Activated CD4-positive, alpha-beta T cell treated with anti-CD3 and anti-CD28 coated beads for 4 hours (primary cell): ENCODE measurements around the gene NPM3.
"Not testable (repeated sequence)": the region's sequence is repeated elsewhere in the genome, so short reads cannot be mapped to it uniquely, and the experiment has no call there.

ENCODE experiments used
- DNase-seq, 2 donors: peaks; one replicate each; pipeline ENCODE4 v3.0.0-alpha.2; 2020

Gene NPM3

DNA sequence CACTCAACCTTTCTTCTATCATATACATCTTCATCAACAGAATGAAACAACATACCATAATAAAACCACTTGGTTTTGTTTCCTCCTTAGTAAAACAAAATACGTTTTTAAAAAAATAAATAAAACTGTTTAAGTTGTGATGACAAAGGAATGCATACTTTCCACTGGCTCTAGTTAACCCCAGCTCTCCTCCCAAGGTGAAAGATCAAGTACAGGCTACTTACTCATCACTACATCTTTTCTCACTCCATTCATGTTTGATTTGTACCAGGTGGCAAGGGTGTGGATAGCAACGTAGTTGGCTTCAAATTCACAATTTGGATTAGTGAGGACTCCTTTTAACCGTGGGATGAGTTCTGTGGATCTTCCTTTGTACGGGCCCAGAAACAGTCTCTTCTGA is 20.3 kb upstream of the NPM3 start:
- DNase-seq = no peak

DNA sequence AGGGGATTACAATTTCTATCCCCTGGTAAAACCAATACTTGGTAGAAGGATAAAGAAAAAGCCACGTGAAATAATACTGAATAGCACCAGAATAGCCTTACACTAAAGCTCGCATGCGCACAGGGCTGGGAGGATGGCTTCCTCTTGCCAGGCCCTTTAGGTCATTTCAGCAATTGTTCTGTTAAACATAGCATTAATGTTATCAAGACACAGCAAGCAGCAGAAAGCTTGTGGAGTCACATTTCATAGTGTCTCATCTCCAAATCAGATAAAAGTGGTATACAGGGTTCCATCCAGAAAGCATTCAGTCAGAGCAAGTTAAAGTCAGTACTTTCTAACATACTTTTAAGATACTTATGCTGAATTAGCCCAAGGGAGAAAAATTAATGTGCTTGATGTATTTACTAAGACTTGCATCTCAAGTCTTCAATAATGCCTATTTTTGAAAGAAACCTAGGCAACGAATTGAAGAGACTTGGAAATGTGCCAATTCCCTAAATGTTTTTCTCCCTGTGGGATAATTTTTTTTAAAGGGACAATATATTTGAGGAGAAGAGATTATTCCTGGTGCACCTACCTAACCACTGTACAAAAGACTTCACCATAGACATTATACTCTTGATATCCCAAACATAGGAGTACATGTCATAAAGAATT is 14.3 kb upstream of the NPM3 start:
- no peak for DNase-seq

DNA sequence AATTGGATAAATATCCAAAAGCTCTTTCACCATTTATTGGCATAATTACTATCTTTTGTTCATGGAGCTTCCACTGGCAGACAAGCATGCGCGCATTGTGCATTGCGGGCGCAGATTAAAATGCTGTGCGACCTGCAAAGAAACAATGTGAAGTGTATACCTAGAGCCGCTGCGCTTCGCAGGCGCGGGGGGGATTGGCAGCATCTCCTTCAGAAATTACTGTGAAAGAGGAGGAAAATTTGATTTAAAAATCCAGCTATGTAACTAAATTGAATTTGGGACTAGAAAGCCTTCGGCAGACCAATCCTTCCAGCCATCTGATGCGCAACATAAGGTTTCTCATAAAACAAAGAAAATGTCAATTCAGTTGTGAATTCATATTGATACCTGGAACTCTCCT is 10.3 kb upstream of the NPM3 start:
- DNase-seq = no peak

DNA sequence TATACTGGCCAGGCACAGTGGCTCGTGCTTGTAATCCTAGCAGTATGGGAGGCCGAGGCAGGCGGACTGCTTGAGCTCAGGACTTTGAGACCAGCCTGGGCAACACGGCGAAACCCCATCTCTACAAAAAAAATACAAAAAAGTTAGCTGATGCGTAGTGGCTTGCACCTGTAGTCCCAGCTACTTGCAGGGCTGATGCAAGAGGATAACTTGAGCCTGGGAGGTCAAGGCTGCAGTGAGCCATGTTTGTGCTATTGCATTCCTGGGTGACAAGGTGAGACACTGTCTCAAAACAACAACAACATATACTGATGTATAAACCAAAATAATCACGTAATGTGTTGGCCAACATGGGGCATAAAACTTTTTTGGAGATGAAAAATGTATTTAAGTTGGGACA is 6.4 kb upstream of the NPM3 start:
- no peak for DNase-seq

DNA sequence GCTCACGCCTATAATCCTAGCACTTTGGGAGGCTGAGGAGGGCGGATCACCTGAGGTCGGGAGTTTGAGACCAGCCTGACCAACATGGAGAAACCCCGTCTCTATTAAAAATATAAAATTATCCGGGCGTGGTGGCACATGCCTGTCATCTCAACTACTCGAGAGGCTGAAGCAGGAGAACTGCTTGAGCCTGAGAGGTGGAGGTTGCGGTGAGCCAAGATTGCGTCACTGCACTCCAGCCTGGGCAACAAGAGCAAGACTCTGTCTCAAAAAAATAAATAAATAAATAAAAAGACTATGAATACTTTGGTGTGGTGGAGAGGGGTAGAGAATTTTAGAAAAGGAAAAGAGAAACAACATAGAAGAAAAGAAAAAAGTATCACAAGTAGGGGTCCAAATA is 6.0 kb upstream of the NPM3 start:
- not testable (repeated sequence) for DNase-seq

DNA sequence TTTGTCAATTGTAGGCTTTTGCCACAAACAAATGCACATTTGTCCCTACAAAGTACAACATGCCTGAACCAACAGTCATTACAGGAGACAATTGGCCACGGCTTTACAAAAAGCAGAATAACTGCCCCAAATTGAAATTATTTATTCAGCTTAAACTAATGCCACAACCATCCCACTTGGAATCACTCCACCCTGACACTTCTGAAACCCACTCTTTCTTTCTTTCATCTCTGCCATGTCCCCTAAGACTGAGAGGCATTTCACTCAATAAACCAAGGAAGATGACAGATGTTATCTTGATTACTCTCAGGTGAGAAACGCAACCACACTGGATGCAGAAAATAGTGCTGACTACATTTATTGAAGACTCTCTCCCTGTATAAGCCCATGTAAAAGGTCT is 2.6 kb upstream of the NPM3 start:
- no peak for DNase-seq

DNA sequence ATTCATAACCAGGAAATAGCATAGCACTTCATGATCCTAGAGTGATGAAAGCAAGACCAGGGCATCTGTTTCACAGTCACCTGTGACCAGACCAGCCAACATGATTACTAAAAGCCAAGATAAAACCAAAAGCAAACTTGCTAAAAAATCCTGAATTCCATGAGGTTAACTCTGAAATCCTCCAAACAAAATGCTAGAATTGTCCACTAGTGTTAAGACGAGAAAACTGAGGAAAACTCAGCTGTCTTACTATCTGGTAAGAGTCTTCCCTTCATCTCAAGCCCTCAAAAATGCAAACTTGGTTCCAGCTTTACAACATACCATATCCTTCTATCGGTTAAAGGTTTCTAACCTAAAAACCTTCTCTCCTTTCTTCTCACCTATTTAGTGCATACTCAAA is 1.3 kb upstream of the NPM3 start:
- DNase-seq = no peak

DNA sequence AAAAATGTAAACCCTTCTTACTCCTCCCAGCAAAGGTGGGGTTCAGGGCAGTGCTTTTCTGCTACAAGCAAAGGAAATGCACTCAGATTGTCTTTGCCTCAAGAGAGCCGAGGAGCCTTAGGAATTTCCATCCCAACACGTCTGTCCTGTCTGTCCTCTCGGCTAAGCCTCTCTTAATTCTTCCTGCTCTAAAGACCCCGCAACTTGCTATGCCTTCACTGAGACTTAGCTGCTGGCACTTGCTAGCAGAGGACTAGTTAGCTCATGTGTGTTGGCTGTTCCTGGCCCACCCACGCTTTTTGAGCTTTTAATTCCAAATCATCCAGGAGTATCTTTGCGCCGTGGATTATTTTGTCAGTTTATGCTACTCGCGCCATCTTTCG is 481 bp upstream of the NPM3 start:
- no peak for DNase-seq

DNA sequence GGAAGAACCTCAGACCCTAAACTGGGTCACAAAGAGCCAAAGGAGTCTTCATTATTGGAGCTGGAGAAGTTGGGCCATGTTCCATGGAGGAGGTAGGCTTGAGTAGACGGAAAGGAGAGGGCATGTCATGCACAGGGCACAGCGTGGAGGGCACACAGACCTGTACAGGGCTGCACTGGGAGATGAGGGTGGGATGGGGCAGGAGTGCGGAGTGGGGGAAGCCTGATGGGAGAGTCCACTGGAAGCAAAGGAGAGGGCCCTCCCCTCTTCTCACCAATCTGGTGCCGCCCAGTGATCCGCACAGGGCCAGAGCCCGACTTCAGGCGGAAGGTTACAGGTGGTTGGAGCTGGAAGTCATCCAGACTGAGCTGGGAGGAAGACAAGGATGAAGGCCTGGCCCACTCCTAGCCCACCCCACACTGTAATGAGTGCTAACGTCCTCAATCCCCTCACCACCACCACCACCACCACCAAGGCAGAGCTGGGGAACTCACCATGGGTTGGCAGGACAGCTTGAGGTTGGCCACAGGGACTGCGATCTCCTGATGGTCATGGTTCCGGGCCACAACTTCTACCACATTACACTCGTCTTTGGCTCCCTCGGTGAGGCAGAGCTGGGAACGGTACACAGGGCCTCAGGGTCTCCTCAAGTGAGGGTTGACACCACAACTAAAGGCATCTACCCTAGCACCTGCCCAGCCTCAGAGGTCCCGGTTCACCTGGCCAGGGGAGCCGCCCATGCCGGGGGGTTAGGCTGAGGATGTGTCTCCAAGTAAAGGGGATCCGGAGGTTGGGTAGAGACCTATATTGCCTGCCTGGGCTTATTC is 1.0 kb downstream of the NPM3 start:
- DNase-seq = no peak

DNA sequence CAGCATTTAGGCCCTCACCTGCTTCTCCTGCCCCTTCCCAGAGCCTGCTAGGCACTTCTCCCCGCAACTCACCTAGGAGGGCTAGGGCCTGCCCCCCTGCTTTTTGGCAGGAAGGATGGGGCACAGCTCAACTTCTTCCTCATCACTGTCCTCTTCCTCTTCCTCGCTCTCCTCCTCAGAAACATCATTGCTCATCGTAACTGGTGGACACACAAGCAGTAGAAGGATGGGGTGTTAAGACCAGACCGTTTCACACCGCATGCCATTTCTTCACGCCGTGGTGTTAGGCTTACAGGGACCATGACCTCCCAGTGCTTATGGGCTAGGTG is 1.6 kb downstream of the NPM3 start:
- DNase-seq = no peak

DNA sequence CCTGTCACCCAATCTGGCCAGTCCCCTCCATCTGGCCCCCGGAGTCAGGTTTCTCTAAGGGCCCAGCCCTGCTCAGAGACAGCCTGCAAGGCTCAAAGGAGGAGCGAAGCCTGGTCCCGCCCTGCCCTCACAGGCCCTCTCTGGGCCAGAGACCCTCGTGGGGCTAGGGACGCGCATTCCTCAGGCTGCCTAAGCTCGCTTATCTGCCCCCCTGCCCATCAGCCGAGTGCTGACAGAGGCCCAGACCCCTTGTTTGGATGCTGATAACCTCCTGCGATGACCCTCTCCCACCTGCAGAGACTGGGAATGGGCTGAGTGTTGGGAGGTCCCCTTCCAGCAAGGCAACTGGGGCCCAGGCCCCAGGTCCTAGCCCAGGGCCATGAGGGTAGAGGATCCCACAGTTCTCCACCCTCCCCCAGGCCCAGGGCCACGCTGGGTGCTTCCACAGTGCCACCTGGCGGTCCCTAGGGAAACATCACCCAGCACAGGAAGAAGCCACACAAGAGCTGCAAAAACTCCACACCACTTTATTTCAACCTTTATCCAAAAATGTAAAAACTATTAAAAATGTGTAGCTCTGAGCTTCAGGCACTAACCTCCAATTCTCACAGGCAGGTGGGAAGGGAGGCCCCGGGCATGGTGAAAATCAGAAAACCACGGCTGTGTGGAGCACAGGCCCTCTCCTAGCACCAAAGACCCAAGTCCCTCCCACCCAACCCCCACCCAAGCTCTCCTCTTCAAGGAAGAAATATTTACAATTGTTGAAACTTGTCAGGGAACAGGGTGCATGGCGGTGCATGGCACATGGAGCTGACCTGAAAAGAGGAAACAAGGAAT is 2.2 kb downstream of the NPM3 start:
- DNase-seq = peak; percentile 65 to 70

DNA sequence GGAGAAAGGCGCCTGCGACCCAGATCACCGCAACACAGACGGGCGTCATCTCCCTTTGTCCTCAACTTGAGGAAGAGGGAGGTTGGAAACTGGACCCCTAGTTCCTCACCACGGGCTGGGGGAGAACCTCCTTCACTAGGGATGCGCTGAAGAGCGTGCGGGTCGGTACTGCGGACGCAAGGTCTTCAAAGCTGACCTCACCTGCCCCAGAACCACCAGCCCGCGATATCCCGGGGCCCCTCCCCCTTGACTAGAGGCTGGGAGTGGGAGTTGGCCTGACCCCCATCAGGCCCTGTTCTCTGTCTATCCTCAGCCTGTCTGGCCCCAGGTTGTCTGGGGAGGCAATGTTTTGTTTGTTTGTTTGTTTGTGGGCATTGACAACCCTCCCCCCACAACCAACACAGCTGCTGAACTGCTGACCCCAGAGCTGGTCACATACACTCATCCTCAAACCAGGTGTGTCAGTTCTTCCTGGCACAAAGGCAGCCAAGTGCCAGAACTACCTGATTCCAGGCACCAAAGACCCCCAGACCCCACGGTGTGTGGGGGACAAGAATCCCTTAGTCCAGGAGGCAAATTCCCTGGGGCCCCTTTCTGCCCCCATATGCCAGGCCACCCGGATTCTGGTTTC is 2.9 kb downstream of the NPM3 start:
- no peak for DNase-seq

DNA sequence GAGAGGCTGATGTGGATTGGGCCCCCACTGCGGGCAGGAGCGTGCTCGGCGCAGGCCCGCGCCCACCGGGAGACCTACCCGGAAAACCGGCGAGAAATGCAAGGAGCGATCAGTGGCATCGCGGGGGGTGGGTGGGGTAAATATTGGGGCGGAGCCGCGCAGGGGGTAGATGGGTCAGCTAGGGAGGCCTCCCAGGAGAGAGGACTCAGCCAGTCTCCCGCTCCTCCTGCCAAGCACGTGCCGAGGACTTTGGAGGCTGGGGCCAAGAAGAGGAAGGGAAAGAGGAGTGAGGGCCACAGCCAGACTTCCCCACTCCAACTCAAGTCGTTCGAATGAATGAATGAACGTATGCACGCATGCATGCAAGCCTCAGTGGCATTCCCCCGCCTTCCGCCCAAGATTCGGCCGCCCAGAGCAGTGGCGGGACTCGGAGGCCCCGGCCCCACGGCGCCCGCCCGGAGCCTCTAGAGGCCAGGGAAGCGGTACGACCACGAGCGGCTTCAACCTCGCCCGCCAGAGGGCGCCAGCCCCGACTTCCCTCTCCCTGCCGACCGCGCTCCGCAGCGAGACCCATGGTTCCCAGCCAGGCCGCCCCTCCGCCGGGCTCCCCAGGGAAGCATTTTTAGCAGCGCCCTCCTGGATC is 3.6 kb downstream of the NPM3 start:
- DNase-seq = peak; percentile 76 to 84

DNA sequence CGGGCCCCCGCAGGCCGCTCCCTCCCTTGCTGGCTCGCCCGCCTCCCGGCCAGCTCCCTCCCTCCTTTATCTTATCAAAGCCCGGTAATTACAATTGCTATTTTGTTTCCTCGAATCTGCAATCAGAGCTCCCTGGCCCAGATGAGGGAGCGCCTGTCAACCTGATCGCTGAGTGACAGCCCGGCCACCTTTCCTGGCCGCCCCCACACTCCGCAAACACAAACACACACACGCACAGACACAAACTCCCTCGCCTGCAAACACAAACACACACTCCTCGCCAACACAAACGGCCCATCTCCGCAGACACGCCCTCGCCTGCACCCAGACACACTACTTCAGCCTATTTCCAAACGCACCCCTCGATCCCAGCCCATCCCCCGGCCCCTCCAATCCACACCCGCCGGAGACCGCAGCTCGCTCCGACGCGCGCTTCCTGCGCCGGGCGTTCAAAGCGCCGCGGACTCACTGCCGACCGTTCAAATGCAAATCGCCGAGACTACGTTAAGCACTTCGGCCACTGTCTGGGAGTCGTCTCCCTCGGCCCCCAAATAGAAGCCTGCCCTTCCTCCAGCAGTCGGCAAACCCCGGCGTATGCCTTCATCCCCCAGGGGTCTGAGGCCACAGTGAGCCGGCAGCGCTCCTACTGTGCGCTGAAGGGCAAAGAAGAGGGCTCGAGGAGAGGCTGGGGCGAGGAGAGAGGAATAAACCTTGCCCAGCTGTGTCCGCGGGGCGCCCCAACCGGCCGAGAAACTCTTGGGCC is 4.3 kb downstream of the NPM3 start:
- DNase-seq = no peak

DNA sequence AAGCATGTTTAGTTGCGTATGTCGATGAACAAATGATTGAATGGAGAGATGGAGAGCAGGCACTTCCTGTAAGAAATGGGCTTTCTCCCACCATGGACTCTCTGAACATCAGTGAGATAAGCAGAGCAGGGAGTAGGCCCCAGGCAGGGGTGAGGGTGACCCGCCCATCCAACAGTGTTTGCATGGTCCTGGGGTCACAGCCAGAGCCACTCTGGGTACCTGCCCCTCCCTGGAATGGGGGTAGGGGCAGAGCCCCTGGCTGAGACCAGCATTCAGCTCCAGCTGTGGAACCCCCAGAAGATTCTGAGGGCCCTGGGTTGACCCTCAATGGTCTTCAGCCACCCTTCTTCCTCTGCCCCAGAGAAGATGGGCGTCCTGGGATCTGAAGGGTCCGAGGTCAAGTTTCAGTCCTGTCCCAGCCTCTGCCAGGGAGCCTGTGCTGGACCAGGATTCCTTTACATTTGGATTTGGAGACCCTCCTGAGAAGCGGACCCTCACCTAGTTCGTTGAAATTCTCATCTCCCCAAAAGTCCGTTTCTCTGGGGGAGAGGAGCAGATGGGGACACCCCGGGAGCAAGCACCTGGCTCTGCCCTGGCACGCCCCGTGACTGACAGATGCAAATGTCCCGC is 5.0 kb downstream of the NPM3 start:
- DNase-seq = no peak

DNA sequence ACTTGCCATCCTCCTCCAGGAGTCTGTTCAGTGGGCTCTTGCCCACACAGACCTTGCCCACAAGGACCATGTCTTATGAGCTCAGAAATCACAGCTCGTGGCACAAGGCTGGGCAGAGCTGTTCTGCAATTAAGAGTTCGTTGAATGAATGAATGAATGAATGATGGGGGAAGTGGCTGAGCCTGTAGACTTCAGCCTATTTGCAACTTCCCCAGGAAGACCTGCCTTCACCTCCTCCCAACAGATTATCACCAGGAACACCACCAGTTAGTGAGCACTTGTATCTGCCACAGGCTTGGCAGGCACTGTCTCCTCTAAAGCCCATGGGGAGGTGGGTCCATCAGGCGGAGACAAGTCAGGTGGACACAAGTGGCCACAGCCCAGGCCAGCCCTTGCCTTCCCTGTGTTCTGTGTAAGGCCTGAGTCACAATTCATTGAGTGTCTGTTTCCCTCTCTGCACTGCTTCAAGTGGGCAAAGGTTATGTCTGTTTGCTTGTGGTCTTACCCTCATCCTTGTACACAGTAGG is 5.6 kb downstream of the NPM3 start:
- no peak for DNase-seq

DNA sequence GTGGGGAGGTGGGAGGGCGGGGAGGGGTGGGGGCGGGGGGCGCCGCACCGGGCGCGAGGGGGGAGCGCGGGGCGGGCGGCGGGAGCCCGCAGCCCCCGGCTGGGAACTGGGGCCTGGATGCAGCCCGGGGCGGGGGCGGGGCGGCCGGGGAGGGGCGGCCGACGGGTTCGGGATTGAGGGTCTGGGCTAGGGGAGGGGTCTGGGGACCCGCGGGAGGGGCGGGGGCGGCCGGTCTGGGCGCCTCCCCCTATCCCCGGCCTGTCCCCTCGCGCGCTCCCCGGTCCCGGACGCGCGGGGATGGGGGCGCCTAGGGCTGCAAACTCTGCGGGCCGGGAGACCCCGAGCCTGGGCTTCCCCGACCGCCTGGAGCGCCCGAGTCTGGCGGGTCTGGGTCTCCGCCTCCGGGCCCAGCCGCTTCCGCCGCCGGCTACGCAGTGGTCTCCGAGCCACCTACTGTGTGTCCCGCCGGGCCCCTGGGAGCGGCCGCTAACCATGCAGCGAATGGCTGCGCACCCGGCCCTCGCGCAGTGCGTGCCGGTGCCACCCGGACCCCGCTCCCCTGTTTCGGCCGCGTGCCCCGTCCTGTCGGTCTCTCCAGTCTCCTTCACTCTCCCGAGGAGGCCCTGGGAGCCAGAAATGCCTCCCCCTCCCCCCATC is 7.0 kb downstream of the NPM3 start:
- DNase-seq = no peak

DNA sequence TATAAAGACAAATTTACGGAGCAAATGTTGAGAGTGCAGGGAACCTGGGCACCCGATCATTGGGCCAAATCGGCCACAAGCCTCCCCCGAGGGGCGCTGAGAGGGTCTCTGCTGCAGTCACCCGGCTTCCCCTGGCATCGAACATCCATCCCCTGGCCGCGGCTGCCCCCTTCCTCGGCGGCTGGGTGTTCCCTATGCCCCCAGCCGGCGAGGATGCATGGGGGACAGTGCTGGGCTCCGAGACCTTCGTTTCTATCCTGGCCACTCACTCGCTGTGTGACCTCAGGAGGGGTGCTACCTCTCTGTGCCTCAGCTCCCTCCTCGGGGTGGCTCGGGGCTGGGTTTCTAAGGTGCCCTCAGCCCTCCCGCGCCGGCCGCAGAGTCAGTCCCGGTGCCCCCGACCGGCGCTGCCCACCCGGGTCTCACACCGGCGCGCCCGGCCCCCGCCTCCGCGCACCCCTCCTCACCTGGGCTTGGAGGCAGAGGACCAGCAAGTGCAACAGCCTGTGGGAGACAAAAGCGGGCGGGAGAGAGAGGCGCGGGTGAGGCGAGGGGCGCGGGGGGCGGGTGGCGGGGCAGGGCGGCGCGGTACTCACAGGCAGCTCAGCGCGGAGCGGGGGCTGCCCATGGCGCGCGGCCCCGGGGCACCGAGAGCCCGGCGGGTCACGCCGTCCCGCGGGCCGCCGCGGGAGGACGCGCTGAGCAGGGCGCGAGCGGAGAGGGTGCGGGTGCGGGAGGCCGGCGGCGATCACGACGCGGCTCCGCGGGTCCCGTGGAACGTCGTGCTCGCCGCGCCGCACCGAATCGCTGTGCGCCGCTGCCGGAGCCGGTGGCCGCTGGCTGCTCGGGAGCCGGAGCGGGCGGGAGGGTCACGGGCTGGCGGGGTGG is 7.7 kb downstream of the NPM3 start, which contains the start of gene FGF8:
TSS of gene FGF8 (minus strand) at position 842 of the 888 bp plus-strand sequence. CDS start at position 628, 214 bp downstream.
- no peak for DNase-seq

DNA sequence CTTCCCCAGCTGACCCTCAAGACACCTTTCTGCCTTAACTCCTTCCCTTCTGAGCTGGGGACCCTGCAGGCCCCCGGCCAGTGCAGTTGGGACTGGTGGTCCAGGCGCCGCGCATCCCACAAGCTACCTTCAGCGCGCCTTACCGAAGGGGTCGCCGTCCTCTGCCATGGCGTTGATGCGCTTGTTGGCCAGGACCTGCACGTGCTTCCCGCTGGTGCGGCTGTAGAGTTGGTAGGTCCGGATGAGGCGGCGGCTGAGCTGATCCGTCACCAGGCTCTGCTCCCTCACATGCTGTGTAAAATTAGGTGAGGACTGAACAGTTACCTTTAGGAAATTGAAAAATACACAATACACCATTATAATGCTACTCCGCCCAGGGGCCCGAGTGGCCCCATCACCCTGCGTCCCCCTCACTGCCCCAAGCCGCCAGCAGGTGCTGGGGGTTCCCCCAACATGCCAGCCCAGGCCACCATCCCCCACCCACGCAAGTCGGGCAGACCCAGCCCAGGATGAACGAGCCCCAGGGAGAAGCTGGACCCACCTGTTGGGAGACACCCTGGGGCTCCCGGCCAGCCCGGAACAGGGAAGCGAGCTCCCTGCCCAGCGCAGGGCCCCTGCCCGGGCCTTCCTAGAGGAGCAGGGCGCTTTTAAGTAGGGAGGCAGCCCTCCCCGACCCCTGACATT is 8.5 kb downstream of the NPM3 start:
- DNase-seq = no peak
